ACC112 (cell line): ENCODE data around the gene PRKCSH.

Source experiments
- H2AFZ ChIP-seq: fragments of 200-600 bp; sonication (generic); one replicate; pipeline ENCODE4 v1.6.0; 2017; ENCODE audit warnings: antibody characterized with exemption, low read length; ENCODE audit not compliant: unreplicated experiment
- H3K27ac ChIP-seq: fragments of 200-600 bp; sonication (generic); 2 replicates; pipeline ENCODE4 v1.5.1; 2014; ENCODE audit warnings: low read depth, mild to moderate bottlenecking, antibody characterized with exemption, low read length, moderate library complexity
- H3K27me3 ChIP-seq: fragments of 200-600 bp; sonication (generic); 2 replicates; pipeline ENCODE4 v1.6.1; 2014; ENCODE audit warnings: mild to moderate bottlenecking, antibody characterized with exemption, low read length, moderate library complexity, mixed read lengths; ENCODE audit not compliant: insufficient read depth
- H3K36me3 ChIP-seq: fragments of 200-600 bp; sonication (generic); 2 replicates; pipeline ENCODE4 v1.6.1; 2016; ENCODE audit warnings: mild to moderate bottlenecking, antibody characterized with exemption, low read length, moderate library complexity, mixed read lengths; ENCODE audit not compliant: insufficient read depth
- H3K4me1 ChIP-seq: fragments of 200-600 bp; sonication (generic); one replicate; pipeline ENCODE4 v1.6.1; 2016; ENCODE audit warnings: low read length, mixed read lengths; ENCODE audit not compliant: insufficient read depth, unreplicated experiment, control insufficient read depth
- H3K4me3 ChIP-seq: fragments of 200-600 bp; sonication (generic); 2 replicates; pipeline ENCODE4 v1.5.1; 2014; ENCODE audit warnings: mild to moderate bottlenecking, low read depth, low read length
- H3K79me2 ChIP-seq: fragments of 200-600 bp; sonication (generic); one replicate; pipeline ENCODE4 v1.6.0; 2016; ENCODE audit warnings: low read length; ENCODE audit not compliant: control insufficient read depth, unreplicated experiment, insufficient read depth

PRKCSH gene, protein sequence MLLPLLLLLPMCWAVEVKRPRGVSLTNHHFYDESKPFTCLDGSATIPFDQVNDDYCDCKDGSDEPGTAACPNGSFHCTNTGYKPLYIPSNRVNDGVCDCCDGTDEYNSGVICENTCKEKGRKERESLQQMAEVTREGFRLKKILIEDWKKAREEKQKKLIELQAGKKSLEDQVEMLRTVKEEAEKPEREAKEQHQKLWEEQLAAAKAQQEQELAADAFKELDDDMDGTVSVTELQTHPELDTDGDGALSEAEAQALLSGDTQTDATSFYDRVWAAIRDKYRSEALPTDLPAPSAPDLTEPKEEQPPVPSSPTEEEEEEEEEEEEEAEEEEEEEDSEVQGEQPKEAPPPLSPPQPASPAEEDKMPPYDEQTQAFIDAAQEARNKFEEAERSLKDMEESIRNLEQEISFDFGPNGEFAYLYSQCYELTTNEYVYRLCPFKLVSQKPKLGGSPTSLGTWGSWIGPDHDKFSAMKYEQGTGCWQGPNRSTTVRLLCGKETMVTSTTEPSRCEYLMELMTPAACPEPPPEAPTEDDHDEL

DNA sequence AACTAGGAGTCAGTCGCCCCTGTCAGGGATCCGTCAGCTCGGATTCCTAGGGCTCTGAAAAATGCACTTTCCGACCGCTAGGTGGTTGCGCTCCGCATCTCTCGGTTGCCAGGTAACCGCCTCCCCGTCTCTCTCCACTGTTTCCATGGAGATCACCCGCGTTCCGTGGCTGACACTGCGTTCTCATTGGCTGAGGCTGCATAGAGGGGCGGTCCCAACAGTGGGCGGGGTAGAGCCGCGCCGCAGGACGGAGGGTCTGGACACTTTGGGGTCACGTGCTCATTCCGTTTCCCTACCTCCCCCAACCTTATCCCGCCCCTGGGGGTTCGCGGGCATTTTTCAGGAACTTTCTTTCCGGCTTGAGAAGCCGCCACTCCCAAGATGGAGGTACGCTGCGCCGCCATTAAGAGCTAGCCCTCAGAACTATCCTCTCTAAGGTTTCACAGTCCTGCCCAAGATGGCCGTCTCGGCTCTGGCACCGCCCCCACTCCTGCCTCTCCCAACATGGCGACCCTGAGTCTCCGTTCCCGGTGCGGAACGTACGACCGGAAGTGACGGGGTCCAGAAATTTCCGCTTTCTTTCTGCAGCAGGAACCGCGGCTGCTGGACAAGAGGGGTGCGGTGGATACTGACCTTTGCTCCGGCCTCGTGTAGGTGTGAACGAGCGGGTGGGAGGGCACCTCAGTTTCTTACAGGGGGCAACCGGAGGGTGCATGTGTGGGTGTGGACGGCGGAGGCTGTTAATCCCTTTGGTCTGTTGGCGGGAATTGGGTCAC, at the start of gene PRKCSH, which contains the start of gene ODAD3:
TSS of gene PRKCSH (plus strand) at position 579 of the 776 bp plus-strand sequence. CDS start 483 bp downstream, outside the sequence.
TSS of gene ODAD3 (minus strand) at position 65 of the 776 bp plus-strand sequence. CDS start 105 bp downstream, outside the sequence.
- H3K79me2 ChIP-seq, result peaks cover 20% of the 10 kb centered on the region
- H3K4me3 ChIP-seq, result peak within 1 kb of the TSS; percentile 99
- peaks cover 10% of the 10 kb centered on the region for H3K4me1 ChIP-seq
- H3K27ac ChIP-seq, result peak within 1 kb of the TSS; percentile 74
- no peaks in the 10 kb centered on the region for H3K27me3 ChIP-seq
- peak within 1 kb of the TSS; percentile 96 for H2AFZ ChIP-seq
- no peaks in the 10 kb centered on the region for H3K36me3 ChIP-seq

DNA sequence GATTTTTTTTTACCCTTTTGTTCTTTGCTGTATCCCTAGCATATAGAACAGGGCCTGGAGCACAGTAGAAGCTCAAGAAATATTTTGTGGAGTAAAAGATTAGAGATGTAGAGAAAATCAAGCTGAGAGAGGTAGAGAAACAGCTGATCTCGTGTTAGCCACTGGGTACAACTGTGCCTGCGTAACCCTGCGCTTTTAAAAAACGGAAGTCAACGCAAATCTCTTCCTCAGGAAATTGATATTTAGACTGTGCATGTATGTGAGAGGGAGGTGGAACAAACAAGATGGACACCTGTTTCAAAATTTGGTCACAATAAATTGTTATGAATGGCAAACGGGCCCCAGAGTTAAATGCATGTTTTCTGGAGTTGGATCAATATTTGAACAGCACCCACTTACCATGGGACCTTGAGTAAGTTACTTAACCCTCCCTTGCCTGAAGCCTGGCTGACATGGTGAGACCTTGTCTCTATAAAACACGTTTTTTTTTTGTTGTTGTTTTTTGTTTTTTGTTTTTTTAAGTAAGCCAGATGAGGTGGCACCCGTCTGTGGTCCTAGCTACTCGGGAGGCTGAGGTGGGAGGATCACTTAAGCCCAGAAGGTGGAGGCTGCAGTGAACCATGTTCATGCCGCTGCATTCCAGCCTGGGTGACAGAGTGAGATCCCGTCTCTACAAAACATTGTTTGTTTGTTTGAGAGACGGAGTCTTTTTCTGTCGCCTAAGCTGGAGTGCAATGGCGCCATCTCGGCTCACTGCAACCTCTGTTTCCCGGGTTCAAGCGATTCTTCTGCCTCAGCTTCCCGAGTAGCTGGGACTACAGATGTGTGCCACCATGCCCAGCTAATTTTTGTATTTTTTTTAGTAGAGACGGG, 48.0 kb upstream of the PRKCSH start:
- H3K4me3 ChIP-seq, result no peak overlapping the region
- H2AFZ ChIP-seq, result no peak overlapping the region

DNA sequence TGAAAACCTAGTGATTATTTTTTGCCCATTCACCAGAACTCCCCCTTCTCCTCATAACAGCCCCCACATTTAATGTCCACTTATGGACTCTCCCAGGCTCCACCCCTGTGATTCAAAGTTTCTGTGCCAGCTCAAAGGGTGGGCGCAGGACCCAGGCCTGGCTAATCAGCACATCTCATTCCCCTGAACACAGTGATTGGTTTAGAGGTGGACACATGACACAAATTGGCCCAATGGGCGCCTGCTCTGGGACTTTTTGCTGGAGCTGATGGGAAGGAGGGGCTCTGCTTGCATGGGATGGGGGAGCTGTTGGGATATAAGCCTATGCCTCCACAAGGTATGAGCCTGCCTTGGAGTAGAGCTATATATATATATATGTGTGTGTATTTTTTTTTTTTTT, 45.1 kb upstream of the PRKCSH start:
- H3K27me3 ChIP-seq, result no peaks in the 10 kb centered on the region
- no peaks in the 10 kb centered on the region for H3K4me1 ChIP-seq
- H3K36me3 ChIP-seq, result no peaks in the 10 kb centered on the region
- H3K4me3 ChIP-seq, result no peak overlapping the region
- no peak overlapping the region for H2AFZ ChIP-seq
- no peak overlapping the region for H3K27ac ChIP-seq
- no peaks in the 10 kb centered on the region for H3K79me2 ChIP-seq

More for the DNA sequence above, 48.0 kb upstream of the PRKCSH start:
- no peaks in the 10 kb centered on the region for H3K79me2 ChIP-seq
- no peak overlapping the region for H3K27ac ChIP-seq
- H3K36me3 ChIP-seq, result no peaks in the 10 kb centered on the region
- H3K27me3 ChIP-seq, result no peaks in the 10 kb centered on the region
- H3K4me1 ChIP-seq, result no peaks in the 10 kb centered on the region

DNA sequence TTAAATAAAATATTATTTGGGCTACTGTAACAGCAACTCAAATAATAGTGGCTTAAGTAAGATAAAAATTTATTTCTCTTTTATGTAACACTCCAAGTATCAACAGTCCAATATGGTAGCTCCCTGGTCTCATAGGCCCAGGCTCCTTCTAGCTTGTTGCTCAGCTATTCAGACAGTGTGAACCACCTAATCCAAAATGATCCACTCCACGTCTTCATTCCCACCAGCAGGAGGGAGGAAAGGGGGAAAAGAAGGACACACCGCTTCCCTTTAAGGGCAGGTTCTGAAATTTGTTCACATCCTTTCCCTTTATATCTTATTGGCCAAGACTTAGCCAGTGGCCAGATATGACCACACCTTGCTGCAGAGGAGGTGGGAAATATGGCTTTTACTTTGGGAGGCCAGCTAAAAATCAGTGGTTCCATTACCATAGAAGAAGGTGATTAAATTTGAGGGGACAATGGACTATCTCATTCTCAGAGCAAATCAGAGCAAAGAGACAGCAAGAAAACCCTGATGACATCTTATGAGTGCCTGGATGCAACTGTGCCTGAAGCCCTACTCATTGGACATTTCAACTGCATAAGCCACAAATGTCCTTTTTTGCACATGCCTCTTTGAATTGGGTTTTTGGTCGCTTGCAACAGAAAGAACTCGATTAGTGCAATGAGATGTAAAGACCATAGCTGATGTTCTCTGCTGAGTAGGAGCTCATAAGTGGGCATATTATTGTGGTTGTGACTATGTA, 44.3 kb upstream of the PRKCSH start:
- H2AFZ ChIP-seq, result no peak overlapping the region
- no peaks in the 10 kb centered on the region for H3K79me2 ChIP-seq
- H3K4me3 ChIP-seq, result no peak overlapping the region
- no peaks in the 10 kb centered on the region for H3K4me1 ChIP-seq
- no peaks in the 10 kb centered on the region for H3K27me3 ChIP-seq
- H3K36me3 ChIP-seq, result no peaks in the 10 kb centered on the region
- no peak overlapping the region for H3K27ac ChIP-seq

DNA sequence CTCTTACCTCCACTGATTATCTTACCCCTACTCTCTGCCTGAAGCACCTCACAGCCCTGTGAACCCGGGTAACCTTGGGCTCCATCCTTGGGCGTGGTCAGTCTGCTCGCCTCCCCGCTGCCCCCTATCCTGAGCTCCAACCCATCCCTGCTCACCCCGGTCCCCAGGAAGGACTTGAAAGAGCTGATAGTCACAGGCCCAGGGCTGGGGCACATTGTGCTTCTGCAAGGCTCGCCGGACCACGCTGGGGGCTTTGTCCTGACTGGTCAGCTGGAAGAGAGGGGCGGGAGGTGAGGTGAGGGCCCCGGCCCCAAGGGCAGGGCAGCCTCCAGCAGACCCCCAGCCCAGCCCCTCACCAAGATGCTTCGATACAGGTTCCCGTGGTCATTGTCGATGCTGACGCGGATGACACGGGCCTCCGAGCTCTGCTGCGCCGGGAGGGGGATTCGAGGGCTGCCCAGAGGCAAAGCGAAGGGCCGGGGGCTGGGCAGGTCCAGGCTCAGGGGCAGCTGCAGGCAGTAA, 38.3 kb upstream of the PRKCSH start:
- Histone ChIP-seq H2AFZ (no peak overlapping the region), H3K79me2 (no peaks in the 10 kb centered on the region), H3K4me3 (no peak overlapping the region), H3K4me1 (no peaks in the 10 kb centered on the region), H3K27me3 (no peaks in the 10 kb centered on the region), H3K27ac (no peak overlapping the region), H3K36me3 (no peaks in the 10 kb centered on the region)

DNA sequence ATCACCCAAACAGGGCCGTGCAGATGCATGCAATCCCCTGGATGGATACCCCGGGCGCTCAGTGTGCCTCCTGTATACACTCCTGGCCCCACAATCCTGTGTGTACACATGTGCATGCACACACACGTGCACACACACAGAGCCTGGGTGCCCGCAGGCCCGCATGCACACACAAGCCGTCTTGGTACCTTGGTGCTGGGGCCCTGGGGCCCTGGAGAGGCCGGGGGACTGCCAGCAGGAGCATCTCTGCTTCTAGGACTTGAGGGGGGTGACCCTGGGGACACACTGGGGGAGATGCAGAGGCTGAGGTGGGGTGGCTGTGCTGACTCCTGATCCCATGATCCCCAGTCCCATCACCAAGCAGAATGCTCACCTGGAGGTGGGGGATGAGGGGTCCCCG, 35.8 kb upstream of the PRKCSH start:
- no peaks in the 10 kb centered on the region for H3K36me3 ChIP-seq

DNA sequence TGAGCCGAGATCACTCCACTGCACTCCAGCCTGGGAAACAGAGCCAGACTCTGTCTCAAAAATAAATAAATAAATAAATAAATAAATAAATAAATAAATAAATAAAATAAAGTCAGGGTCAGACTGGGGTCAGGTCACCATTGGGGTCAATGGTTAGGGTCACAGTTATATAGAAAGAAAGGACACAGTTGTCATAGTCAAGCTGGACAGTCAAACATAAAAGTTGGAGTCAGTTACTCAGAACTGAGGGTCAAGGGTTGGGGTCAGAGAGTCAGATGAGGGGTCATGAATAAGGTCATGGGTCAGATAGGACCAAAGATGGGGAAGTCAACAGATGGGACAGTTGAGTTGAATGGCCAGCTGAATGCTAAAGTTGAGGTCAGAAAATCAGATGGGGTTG, 34.6 kb upstream of the PRKCSH start:
- Histone ChIP-seq H3K27ac (no peak overlapping the region), H3K79me2 (no peaks in the 10 kb centered on the region), H3K36me3 (no peaks in the 10 kb centered on the region), H3K4me1 (no peaks in the 10 kb centered on the region), H2AFZ (no peak overlapping the region), H3K4me3 (no peak overlapping the region), H3K27me3 (no peaks in the 10 kb centered on the region)

More for the DNA sequence above, 35.8 kb upstream of the PRKCSH start:
- Histone ChIP-seq H3K27me3 (no peaks in the 10 kb centered on the region), H3K27ac (no peak overlapping the region), H3K79me2 (no peaks in the 10 kb centered on the region), H3K4me1 (no peaks in the 10 kb centered on the region), H3K4me3 (no peak overlapping the region), H2AFZ (no peak overlapping the region)

DNA sequence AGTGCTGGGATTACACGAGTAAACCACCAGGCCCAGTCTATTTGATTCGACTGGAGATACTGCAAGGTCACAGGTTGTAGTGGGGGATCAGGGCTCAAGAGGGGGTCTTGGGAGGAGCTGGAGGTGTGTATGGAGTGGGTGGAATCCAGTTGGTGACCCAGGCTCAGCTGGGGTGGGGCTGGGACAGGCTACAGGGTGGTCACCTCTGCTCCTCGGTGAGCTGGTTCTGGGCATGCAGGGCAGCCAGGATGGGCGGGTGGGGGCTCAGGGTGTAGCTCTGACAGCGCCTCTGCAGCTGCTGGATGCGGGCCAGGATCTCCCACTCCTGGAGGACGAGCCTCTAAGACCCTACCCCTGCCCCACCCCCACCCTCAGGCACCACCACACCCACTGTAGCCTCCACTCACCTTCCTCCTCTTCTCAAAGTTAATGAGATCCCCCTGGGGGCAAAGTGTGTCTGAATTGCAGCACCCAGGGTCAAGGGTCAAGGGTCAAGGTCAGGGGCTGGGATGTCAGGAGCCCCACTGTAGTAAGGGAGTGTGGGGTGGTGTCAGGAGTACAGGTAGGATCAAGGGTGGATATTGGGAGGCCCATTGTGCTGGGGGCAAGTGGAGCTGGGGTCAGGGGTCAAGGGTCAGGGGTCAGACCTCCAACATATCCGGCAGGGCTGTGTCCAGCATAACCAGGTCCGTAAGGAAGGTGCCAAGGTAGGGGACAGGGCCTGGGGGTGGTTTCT, 33.5 kb upstream of the PRKCSH start:
- Histone ChIP-seq H3K79me2 (no peaks in the 10 kb centered on the region), H3K4me1 (no peaks in the 10 kb centered on the region), H3K27me3 (no peaks in the 10 kb centered on the region), H3K4me3 (no peak overlapping the region), H3K27ac (no peak overlapping the region), H3K36me3 (no peaks in the 10 kb centered on the region), H2AFZ (no peak overlapping the region)

DNA sequence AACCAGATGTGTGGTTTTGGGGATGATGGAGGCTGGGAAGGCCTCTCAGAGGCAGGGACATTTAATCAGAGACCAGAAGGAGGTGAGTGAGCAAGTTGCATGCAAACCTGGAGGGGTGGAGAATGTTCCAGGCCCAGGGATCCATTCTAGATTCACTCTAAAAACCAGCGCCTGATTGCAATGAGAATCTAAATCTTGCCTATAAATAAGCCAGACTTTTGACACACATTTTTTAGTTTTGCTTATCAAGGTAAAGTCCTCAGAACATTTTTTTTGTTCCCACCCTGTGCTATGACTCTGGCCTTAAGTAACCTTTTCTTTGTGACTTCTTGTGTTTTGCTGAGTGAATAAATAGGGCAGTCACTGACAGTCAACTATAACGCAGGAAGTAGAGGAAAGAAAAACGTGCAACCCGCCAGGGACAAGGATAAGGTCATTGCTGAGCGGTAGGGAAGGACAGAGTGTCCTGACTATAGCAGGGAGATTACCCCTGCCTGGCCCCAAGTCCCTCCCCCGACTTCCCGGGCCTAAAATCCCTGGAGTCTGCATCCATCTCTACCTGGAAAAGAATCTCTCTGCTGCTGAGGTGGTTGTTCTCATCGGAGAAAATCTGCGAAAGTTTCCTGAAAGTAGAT, 30.7 kb upstream of the PRKCSH start:
- H3K36me3 ChIP-seq, result no peaks in the 10 kb centered on the region
- H3K27ac ChIP-seq, result no peak overlapping the region
- H3K4me3 ChIP-seq, result no peak overlapping the region
- no peak overlapping the region for H2AFZ ChIP-seq
- H3K79me2 ChIP-seq, result no peaks in the 10 kb centered on the region
- no peaks in the 10 kb centered on the region for H3K4me1 ChIP-seq
- H3K27me3 ChIP-seq, result no peaks in the 10 kb centered on the region
